Activated gamma-delta T cell treated with anti-CD3 and anti-CD28 coated beads, Interleukin-2, amount 50 U/mL, for 16 hours (primary cell): Measurements from ENCODE around the gene TMEM169.
"Not testable (repeated sequence)": the region's sequence is repeated elsewhere in the genome, so short reads cannot be mapped to it uniquely, and the experiment has no call there.

Experiments used
- DNase-seq: peaks from one replicate; pipeline ENCODE4 v3.0.0-alpha.2; 2020; ENCODE audit warnings: low read depth

The TMEM169 gene

GRCh38 chr2:216131175-216131926, 49.6 kb downstream of the TMEM169 start:
- DNase-seq = no peak

GRCh38 chr2:216132585-216132984, 50.9 kb downstream of the TMEM169 start:
- no peak for DNase-seq

GRCh38 chr2:216133397-216133796, 51.7 kb downstream of the TMEM169 start:
- DNase-seq = no peak

- no peak for DNase-seq
These were observed 53.3 kb downstream of the TMEM169 start for GRCh38 chr2:216134958-216135541.

GRCh38 chr2:216139884-216140283, 58.2 kb downstream of the TMEM169 start:
- DNase-seq = no peak

- DNase-seq = not testable (repeated sequence)
These were observed 59.8 kb downstream of the TMEM169 start for GRCh38 chr2:216141516-216141915.

- DNase-seq = no peak
These were observed 60.8 kb downstream of the TMEM169 start for GRCh38 chr2:216142540-216142939.

GRCh38 chr2:216144372-216144771, 62.7 kb downstream of the TMEM169 start:
- DNase-seq = no peak

GRCh38 chr2:216144857-216145256, 63.1 kb downstream of the TMEM169 start:
- DNase-seq = no peak

GRCh38 chr2:216146573-216146972, 64.9 kb downstream of the TMEM169 start:
- DNase-seq = no peak

GRCh38 chr2:216147172-216148131, 65.7 kb downstream of the TMEM169 start:
- DNase-seq = no peak

GRCh38 chr2:216148983-216149382, 67.3 kb downstream of the TMEM169 start:
- no peak for DNase-seq

GRCh38 chr2:216149741-216150140, 68.0 kb downstream of the TMEM169 start:
- DNase-seq = no peak

GRCh38 chr2:216151313-216152025, 69.8 kb downstream of the TMEM169 start:
- no peak for DNase-seq
